Measurements from ENCODE around the gene IPO11.
"Not testable (repeated sequence)": the region's sequence is repeated elsewhere in the genome, so short reads cannot be mapped to it uniquely, and the experiment has no call there.

The IPO11 gene

DNA sequence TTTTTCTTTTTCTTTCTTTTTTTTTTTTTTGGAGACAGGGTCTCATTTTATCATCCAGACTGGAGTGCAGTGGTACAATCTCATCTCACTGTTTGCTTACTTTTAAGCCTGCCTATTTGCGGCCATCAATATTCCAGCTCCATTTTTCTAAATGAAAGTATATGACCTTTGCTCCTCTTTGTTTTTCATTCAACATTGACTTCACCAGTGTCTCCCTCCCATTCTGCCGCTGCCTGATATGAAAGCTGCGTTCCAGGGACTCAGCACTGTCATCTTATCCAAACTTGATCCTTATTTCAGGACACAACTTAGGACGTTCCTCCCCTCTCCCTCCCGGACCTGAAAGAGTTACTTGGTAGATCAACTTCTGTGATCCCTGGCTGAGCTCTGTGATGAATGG is 239.7 kb downstream of the IPO11 start:
- DNase-seq (ENCODE audit: low read depth, low spot score): no peak
- H3K4me3 ChIP-seq (ENCODE audit: low read length): no peak overlapping the region

DNA sequence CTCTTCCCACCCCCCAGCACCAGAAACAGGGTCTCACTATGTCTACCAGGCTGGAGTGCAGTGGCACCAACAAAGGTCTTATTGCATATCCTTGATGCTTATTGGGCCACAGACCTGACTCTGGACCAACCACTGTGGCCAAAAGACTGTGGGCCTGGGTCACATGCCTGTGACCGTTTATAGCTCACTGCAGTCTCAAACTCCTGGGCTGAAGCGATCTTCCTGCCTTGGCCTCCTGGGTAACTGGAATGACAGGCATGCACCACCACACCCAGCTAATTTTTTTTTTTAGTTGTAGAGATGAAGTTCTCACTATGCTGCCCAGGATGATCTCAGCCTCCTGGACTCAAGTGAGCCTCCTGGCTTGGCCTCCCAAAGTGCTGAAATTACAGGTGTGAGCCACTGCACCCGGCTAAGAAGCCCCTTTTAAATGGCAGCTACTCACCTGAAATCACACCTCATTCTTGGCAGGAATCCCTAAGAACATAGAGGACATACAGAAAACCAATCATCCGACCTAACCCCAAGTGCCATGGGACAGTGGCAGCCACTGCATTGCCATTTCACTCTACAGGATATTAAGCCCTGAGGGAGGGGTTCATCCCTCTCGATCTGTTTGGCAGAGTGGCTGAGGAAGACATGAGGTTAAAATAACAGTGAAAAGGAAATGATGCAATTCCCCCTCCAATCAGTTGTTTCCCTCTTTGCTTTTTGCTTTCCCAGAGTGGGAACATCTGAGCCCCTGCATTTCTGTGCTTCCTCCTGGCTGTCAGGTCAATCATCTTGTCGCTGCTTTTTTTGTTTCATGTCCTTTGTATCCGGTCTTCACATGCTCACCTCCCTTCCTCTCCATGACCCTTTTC is 240.7 kb downstream of the IPO11 start:
- DNase-seq (ENCODE audit: low read depth, low spot score): no peak
- H3K4me3 ChIP-seq (ENCODE audit: low read length): no peak overlapping the region

- no peak for DNase-seq (ENCODE audit: low read depth, low spot score)
These were observed 241.5 kb downstream of the IPO11 start for GRCh38 chr5:62653864-62654575.

DNA sequence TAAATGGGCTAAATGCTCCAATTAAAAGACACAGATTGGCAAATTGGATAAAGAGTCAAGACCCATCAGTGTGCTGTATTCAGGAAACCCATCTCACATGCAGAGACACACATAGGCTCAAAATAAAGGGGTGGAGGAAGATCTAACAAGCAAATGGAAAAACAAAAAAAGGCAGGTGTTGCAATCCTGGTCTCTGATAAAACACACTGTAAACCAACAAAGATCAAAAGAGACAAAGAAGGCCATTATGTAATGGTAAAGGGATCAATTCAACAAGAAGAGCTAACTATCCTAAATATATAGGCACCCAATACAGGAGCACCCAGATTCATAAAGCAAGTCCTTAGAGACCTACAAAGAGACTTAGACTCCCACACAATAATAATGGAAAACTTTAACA is 245.2 kb downstream of the IPO11 start:
- not testable (repeated sequence) for DNase-seq (ENCODE audit: low read depth, low spot score); H3K4me3 ChIP-seq (ENCODE audit: low read length)

More at GRCh38 chr5:62653864-62654575, 241.5 kb downstream of the IPO11 start:
- no peak overlapping the region for H3K4me3 ChIP-seq (ENCODE audit: low read length)

DNA sequence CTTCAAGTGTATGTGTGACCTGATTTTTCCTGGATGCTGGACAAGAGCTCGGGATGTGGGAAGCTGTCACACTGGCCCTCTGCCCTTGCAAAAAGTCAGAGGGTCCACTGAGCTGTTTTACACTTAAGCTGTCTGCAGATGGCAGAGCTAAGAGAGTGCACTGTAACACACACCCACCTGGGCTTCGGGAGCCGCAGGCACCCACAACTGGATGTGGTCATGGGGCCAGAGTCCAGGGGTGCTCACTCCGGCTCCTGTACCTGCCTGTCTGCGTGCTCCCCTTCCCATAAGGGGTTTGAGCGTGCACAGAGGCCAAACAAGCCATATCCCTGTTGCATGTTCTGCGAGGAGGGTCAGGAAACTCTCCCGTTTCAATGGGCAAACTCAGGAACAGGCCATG is 248.6 kb downstream of the IPO11 start:
- no peak for DNase-seq (ENCODE audit: low read depth, low spot score)
- H3K4me3 ChIP-seq (ENCODE audit: low read length): no peak overlapping the region

DNA sequence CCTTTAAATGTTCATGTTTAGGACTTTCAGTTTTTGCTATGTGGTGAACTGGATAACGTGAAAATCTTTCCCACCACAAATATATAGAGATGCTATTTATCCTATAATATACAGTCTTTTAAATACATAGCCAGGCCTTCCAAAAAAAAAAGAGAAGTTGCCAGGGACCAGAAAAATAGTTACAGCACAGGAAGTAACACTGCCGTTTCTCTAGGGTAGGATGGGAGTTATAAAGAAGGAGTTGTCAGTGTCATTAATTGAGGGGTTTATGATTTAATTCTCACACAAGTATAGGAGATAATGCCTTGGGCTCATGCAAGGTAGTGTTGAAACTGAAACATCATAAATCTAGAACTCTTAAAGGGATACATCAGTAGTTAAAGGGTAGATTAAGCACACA is 250.0 kb downstream of the IPO11 start:
- no peak overlapping the region for H3K4me3 ChIP-seq (ENCODE audit: low read length)
- no peak for DNase-seq (ENCODE audit: low read depth, low spot score)

DNA sequence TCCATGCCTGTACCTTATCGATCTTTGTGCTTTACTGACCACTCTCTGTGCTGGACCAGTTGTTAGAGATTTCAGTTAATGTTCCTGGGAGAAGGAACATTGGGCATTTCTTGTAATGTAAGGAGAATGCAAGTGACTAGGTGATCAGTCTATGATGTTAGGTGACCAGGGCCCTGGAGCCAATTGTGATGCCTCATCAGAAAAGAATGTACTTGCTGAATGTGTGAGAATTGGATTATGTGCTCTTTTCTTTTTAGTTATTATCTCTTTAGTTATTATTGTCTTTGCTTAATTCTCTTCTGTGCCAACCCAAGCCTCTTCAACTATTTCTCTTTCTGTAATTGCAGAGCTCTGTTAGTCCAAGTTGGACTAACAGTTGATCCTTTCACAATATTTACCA is 258.9 kb downstream of the IPO11 start:
- no peak for DNase-seq (ENCODE audit: low read depth, low spot score)
- no peak overlapping the region for H3K4me3 ChIP-seq (ENCODE audit: low read length)

GRCh38 chr5:62676596-62676995 is 264.0 kb downstream of the IPO11 start:
- not testable (repeated sequence) for DNase-seq (ENCODE audit: low read depth, low spot score); H3K4me3 ChIP-seq (ENCODE audit: low read length)

All from Jurkat, Clone E6-1 (cell line).